Karpas-422 (cell line): Measurements from ENCODE around the gene PDE8A. TPM values are rescaled to one million over a fixed set of nuclear protein-coding genes. Genes with fewer than 3 reads are reported as not detected.

Experiments used
- DNase-seq: peaks from one replicate; pipeline ENCODE4 v3.0.0-alpha.2; 2015
- H2AFZ ChIP-seq: fragments of 200-600 bp; sonication (generic); 2 replicates; pipeline ENCODE4 v1.6.1; 2014; ENCODE audit warnings: antibody characterized with exemption, low read length, mixed read lengths
- H3K27ac ChIP-seq: fragments of 200-600 bp; sonication (generic); 2 replicates; pipeline ENCODE4 v1.5.1; 2014; ENCODE audit warnings: mild to moderate bottlenecking, low read length, moderate library complexity
- H3K27me3 ChIP-seq: fragments of 200-600 bp; sonication (generic); 2 replicates; pipeline ENCODE4 v1.6.1; 2014; ENCODE audit warnings: low read length, mixed read lengths
- H3K36me3 ChIP-seq: fragments of 200-600 bp; sonication (generic); 2 replicates; pipeline ENCODE4 v1.6.1; 2014; ENCODE audit warnings: low read length, mixed read lengths; ENCODE audit not compliant: insufficient read depth
- H3K4me1 ChIP-seq: fragments of 200-600 bp; sonication (generic); 2 replicates; pipeline ENCODE4 v1.6.1; 2014; ENCODE audit warnings: mild to moderate bottlenecking, low read length, mixed read lengths
- H3K4me2 ChIP-seq: fragments of 200-600 bp; sonication (generic); 2 replicates; pipeline ENCODE4 v1.6.1; 2014; ENCODE audit warnings: low read length, low read depth, mild to moderate bottlenecking; ENCODE audit not compliant: poor library complexity, severe bottlenecking
- H3K4me3 ChIP-seq: fragments of 200-600 bp; sonication (generic); 2 replicates; pipeline ENCODE4 v1.5.1; 2014; ENCODE audit warnings: mild to moderate bottlenecking, antibody characterized with exemption, low read length, mixed read lengths
- H3K79me2 ChIP-seq: fragments of 200-600 bp; sonication (generic); 2 replicates; pipeline ENCODE4 v1.6.1; 2014; ENCODE audit warnings: mild to moderate bottlenecking, low read length, mixed read lengths
- H3K9ac ChIP-seq: fragments of 200-600 bp; sonication (generic); 2 replicates; pipeline ENCODE4 v1.6.0; 2014; ENCODE audit warnings: low read length
- H3K9me2 ChIP-seq: fragments of 200-600 bp; sonication (generic), shearing (Covaris generic); replicated peaks from 2 replicates; pipeline ENCODE4 v1.6.0; 2014; ENCODE audit warnings: mild to moderate bottlenecking, low read length, moderate library complexity; ENCODE audit not compliant: insufficient read depth
- H3K9me3 ChIP-seq: fragments of 300-700, 200-600 bp; sonication (generic); 2 replicates; pipeline ENCODE4 v1.6.1; 2014; ENCODE audit warnings: low read length, mixed read lengths
- H4K20me1 ChIP-seq: fragments of 200-600 bp; sonication (generic); 2 replicates; pipeline ENCODE4 v1.6.1; 2014; ENCODE audit warnings: mild to moderate bottlenecking, antibody characterized with exemption, low read length, low read depth; ENCODE audit not compliant: insufficient read depth
- total RNA-seq: library from RNA; depleted of rRNA; stranded (reverse); fragments of >200 nt; shearing (Covaris generic); gene quantifications from 2 replicates; pipeline ENCODE4 v1.2.3, GENCODE V29; 2014; ENCODE audit warnings: low replicate concordance

Gene PDE8A
- total RNA-seq, 1 experiment from 2014 or later: 3.4 TPM

GRCh38 chr15:85041230-85041629, 59.6 kb downstream of the PDE8A start:
- peaks cover 6% of the 10 kb centered on the region; the same call in 1 of the 2 replicates for H4K20me1 ChIP-seq
- DNase-seq: no peak
- no peaks in the 10 kb centered on the region for H3K9me2 ChIP-seq
- H2AFZ ChIP-seq: no peak overlapping the region
- no peak overlapping the region for H3K9ac ChIP-seq
- no peak overlapping the region for H3K4me2 ChIP-seq
- peaks cover 6% of the 10 kb centered on the region for H3K4me1 ChIP-seq
- no peaks in the 10 kb centered on the region for H3K79me2 ChIP-seq
- no peaks in the 10 kb centered on the region for H3K27me3 ChIP-seq
- no peaks in the 10 kb centered on the region for H3K36me3 ChIP-seq
- no peak overlapping the region for H3K27ac ChIP-seq
- H3K9me3 ChIP-seq: no peaks in the 10 kb centered on the region
- no peak overlapping the region for H3K4me3 ChIP-seq

- Histone ChIP-seq H3K4me1 (no peaks in the 10 kb centered on the region), H4K20me1 (peaks cover 6% of the 10 kb centered on the region; the same call in 1 of the 2 replicates), H3K4me2 (no peak overlapping the region), H3K36me3 (no peaks in the 10 kb centered on the region), H3K9me2 (no peaks in the 10 kb centered on the region), H3K9me3 (no peaks in the 10 kb centered on the region), H3K27ac (no peak overlapping the region), H3K79me2 (no peaks in the 10 kb centered on the region), H3K27me3 (no peaks in the 10 kb centered on the region), H2AFZ (no peak overlapping the region), H3K9ac (no peak overlapping the region), H3K4me3 (no peak overlapping the region)
- DNase-seq: peak; percentile 70
These were observed 62.7 kb downstream of the PDE8A start for GRCh38 chr15:85044251-85044853.

GRCh38 chr15:85044894-85045293, 63.2 kb downstream of the PDE8A start:
- H3K9me2 ChIP-seq: no peaks in the 10 kb centered on the region
- no peaks in the 10 kb centered on the region for H3K9me3 ChIP-seq
- H3K4me3 ChIP-seq: no peak overlapping the region
- H2AFZ ChIP-seq: no peak overlapping the region
- no peak overlapping the region for H3K4me2 ChIP-seq
- no peak overlapping the region for H3K9ac ChIP-seq
- H3K27ac ChIP-seq: no peak overlapping the region
- H3K27me3 ChIP-seq: no peaks in the 10 kb centered on the region
- no peak for DNase-seq
- no peaks in the 10 kb centered on the region for H3K4me1 ChIP-seq
- H4K20me1 ChIP-seq: peaks cover under 1% of the 10 kb centered on the region; the same call in 1 of the 2 replicates
- no peaks in the 10 kb centered on the region for H3K36me3 ChIP-seq
- H3K79me2 ChIP-seq: no peaks in the 10 kb centered on the region

- Histone ChIP-seq H3K4me3 (no peak overlapping the region), H3K27me3 (no peaks in the 10 kb centered on the region), H3K4me1 (no peaks in the 10 kb centered on the region), H3K4me2 (no peak overlapping the region), H2AFZ (no peak overlapping the region), H3K79me2 (no peaks in the 10 kb centered on the region), H3K9ac (no peak overlapping the region), H3K36me3 (no peaks in the 10 kb centered on the region), H3K27ac (no peak overlapping the region), H3K9me2 (no peaks in the 10 kb centered on the region), H4K20me1 (no peaks in the 10 kb centered on the region), H3K9me3 (no peaks in the 10 kb centered on the region)
- no peak for DNase-seq
These were observed 64.0 kb downstream of the PDE8A start for GRCh38 chr15:85045615-85046014.

GRCh38 chr15:85047271-85047948, 65.8 kb downstream of the PDE8A start:
- Histone ChIP-seq H3K4me2 (no peak overlapping the region), H3K79me2 (no peaks in the 10 kb centered on the region), H3K9ac (no peak overlapping the region)

GRCh38 chr15:85048430-85048829, 66.8 kb downstream of the PDE8A start:
- Histone ChIP-seq H3K36me3 (no peaks in the 10 kb centered on the region), H3K4me2 (no peak overlapping the region), H4K20me1 (no peaks in the 10 kb centered on the region), H2AFZ (no peak overlapping the region), H3K4me3 (no peak overlapping the region), H3K4me1 (no peaks in the 10 kb centered on the region), H3K79me2 (no peaks in the 10 kb centered on the region), H3K9me2 (no peaks in the 10 kb centered on the region), H3K27me3 (no peaks in the 10 kb centered on the region), H3K9ac (no peak overlapping the region), H3K27ac (no peak overlapping the region), H3K9me3 (no peaks in the 10 kb centered on the region)
- no peak for DNase-seq

More at GRCh38 chr15:85047271-85047948, 65.8 kb downstream of the PDE8A start:
- no peaks in the 10 kb centered on the region for H3K9me2 ChIP-seq
- no peaks in the 10 kb centered on the region for H3K27me3 ChIP-seq
- H3K9me3 ChIP-seq: no peaks in the 10 kb centered on the region
- H3K36me3 ChIP-seq: no peaks in the 10 kb centered on the region
- no peaks in the 10 kb centered on the region for H3K4me1 ChIP-seq
- no peak overlapping the region for H3K4me3 ChIP-seq
- H2AFZ ChIP-seq: no peak overlapping the region
- no peak overlapping the region for H3K27ac ChIP-seq
- DNase-seq: no peak
- H4K20me1 ChIP-seq: no peaks in the 10 kb centered on the region

- H2AFZ ChIP-seq: no peak overlapping the region
- no peaks in the 10 kb centered on the region for H3K79me2 ChIP-seq
- H3K9me2 ChIP-seq: no peaks in the 10 kb centered on the region
- no peak overlapping the region for H3K4me3 ChIP-seq
- H3K4me1 ChIP-seq: no peaks in the 10 kb centered on the region
- DNase-seq: no peak
- H3K9ac ChIP-seq: no peak overlapping the region
- H4K20me1 ChIP-seq: no peaks in the 10 kb centered on the region
- no peaks in the 10 kb centered on the region for H3K9me3 ChIP-seq
- H3K27ac ChIP-seq: no peak overlapping the region
- no peak overlapping the region for H3K4me2 ChIP-seq
- no peaks in the 10 kb centered on the region for H3K36me3 ChIP-seq
- no peaks in the 10 kb centered on the region for H3K27me3 ChIP-seq
These were observed 68.1 kb downstream of the PDE8A start for GRCh38 chr15:85049805-85050204.

- peaks cover 6% of the 10 kb centered on the region for H3K9me3 ChIP-seq
- no peak overlapping the region for H3K9ac ChIP-seq
- H3K9me2 ChIP-seq: no peaks in the 10 kb centered on the region
- H3K4me1 ChIP-seq: no peaks in the 10 kb centered on the region
- no peak overlapping the region for H3K4me3 ChIP-seq
- no peak overlapping the region for H2AFZ ChIP-seq
- H3K79me2 ChIP-seq: no peaks in the 10 kb centered on the region
- H4K20me1 ChIP-seq: no peaks in the 10 kb centered on the region
- no peaks in the 10 kb centered on the region; the same call in 1 of the 2 replicates for H3K27me3 ChIP-seq
- no peak for DNase-seq
- H3K4me2 ChIP-seq: no peak overlapping the region
- H3K36me3 ChIP-seq: no peaks in the 10 kb centered on the region
- no peak overlapping the region for H3K27ac ChIP-seq
These were observed 78.1 kb downstream of the PDE8A start for GRCh38 chr15:85059734-85060133.
